NCI-H460 (cell line): ENCODE measurements around the gene ATN1. TPM values are rescaled to one million over a fixed set of nuclear protein-coding genes. Genes with fewer than 3 reads are reported as not detected.

Experiments
- DNase-seq: peaks from one replicate; pipeline ENCODE4 v3.0.0-alpha.2; 2016; ENCODE audit warnings: low read depth; ENCODE audit errors: extremely low read depth
- small RNA-seq, 2 experiments: library from RNA; depleted of rRNA; stranded (forward); fragments of <200 nt; gene quantifications; one replicate each; pipeline ENCODE3, GENCODE V24; 2014
- total RNA-seq: library from RNA; depleted of rRNA; stranded (reverse); fragments of >200 nt; shearing (Covaris generic); gene quantifications from 2 replicates; pipeline ENCODE4 v1.2.3, GENCODE V29; 2014; rRNA removed

ATN1 gene
- total RNA-seq, 1 experiment from 2014 or later = 6.6 TPM

DNA sequence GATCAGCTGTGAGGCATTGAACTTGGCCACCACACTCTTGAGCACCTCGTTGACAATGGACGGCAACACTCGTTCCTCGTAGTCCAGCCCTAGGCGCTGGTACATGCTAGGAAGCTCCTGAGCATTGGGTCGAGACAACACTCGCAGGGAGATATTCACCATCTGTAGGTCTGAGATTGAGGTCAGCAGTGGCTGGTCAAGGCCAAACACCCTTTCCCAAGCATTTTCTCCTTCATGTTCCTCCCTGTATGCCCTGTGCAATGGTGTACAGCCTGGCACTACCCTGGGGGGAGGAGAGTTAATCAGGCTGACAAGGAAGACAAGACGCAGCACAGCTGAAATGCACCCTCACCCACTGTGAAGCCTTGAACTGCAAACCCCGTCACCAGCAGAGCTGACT is 40.7 kb downstream of the ATN1 start:
- no peak for DNase-seq

DNA sequence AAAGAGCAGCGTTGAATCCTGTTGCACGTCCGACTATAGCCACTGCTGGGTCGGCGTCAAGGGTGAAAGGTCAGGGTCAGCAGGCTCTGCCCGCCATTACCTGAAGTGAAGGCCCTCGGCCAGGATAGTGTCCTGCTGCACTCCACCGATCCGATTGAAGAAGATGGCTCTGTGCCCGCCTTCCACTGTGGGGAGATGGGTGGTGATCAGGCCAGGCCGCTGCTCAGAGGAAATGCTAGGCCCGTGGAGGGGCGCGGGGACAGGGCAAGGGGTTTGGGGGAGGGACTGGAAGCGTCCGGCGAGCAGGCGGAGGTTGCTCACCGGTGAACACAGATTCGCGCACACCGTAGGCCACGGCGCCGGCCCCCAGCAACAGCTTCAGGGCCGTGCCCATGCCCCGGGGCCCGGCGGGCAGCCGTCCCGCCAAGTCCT is 42.4 kb downstream of the ATN1 start:
- no peak for DNase-seq

DNA sequence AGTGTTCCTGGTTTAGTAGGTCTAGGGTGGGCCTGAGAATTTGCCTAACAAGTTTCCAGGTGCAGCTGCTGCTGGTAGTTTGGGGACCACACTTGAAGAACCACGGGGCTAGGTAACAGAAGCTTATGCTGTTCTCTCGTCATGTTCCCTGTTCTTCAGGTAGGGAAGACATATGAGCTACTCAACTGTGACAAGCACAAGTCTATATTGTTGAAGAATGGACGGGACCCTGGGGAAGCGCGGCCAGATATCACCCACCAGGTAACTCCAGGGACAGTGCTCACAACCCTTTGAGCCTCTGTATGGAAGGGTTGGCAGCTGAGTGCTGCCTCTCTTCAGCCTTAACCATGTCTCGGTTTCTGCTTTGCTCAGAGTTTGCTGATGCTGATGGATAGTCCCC is 46.4 kb downstream of the ATN1 start:
- DNase-seq = no peak

DNA sequence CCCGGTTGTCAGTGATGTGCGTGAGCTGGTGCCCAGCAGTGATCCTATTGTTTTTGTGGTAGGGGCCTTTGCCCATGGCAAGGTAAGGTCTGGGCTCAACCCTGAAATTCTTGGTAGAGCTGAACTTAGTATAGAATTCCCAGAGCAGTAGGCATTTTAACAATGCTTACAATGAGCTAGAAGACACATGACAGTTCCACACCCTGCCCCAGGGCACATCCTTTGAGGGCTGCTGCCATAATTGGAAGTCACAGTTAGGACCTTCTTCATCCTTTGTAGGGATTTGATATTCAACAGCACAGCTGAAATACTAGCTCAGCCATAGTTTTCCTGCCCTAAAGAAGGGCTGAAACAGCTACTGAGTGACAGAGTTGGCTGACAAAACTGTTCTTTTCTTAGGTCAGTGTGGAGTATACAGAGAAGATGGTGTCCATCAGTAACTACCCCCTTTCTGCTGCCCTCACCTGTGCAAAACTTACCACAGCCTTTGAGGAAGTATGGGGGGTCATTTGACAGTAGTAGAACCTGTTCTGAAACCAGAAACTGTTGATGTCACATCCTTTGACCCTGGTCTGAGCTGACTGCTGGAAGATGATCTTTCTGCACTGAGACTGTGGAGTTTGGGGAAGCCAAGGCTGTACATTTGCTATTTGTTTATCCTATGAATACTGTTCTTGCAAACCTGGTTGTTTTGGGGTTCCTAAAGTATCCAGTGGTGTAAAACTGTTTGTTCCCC is 47.7 kb downstream of the ATN1 start:
- DNase-seq = no peak

DNA sequence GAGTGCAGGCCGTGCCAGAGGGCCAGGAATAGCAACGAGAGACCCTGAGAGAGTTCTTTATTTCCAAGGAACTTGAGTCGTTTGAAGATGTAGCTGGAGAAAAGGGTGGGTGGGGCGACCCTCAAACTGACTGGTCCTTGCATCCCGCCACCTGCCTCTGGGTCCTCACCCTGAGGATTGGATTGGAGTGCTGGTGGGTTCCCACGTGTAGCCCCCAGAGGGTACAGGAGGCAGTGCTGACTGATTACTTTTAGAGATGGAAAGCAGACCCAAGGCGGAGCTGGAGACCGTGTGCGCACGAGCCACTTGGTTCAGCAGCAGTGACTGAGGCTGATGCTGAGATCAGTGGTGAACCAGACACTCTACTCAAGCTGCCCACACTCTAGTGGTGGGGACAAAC is 49.9 kb downstream of the ATN1 start:
- DNase-seq = no peak

DNA sequence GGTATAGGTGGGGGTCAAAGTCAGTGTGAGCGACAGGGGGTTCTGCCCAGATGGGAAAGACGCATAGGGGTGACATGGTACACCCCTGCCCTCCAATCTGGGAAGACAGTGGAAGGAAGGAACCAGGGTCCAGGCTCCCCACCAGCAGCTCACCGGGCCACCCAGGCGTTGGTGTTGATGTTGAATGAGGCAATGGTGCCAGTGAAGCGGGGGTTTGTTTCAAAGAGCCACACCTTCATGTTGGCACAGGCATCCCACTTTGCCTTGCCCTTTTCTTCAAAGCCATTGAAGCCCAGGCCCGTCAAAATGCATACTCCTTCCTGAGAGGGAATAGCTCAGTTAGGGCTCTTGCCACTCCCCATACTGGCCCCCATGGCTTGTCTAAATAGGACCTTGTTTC is 50.4 kb downstream of the ATN1 start:
- no peak for DNase-seq

DNA sequence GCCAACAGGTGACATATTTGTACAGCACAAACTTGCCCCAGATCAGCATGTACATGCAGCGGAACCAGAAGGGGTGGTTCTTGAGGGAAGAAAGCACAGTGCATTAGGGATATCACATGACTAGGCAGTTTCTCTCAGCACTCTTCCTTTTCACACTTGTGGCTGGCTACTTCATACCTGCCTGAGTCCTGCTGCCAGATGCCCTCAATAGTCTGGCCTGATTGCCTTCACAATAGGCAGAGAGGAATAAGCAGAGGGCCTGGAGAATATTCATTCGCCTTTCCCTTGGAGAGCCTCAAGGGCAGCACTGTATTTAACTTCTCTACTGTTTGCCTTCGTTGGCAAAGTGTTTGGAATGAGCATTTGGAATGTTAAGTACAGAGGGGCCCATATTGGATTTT is 50.9 kb downstream of the ATN1 start:
- DNase-seq = no peak

DNA sequence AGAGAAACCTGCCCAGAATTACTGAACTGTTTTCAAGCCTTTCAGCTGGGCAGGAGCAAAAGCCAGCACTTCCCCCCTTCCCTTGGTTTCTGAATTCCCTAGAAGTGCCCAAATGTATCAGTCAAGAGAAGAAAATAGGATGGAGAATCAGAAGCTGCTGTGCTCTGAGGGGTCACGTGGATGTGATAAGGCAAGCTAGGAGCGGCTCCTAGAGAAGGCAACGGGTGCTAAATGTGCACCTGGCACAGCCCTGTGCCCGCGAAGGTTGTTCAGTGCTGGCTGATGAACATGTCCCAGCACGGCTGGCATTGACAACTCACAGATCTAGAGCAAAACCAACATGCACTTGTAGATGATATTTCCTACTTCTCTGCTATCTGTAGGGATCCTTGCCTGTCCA is 51.3 kb downstream of the ATN1 start:
- DNase-seq = no peak

DNA sequence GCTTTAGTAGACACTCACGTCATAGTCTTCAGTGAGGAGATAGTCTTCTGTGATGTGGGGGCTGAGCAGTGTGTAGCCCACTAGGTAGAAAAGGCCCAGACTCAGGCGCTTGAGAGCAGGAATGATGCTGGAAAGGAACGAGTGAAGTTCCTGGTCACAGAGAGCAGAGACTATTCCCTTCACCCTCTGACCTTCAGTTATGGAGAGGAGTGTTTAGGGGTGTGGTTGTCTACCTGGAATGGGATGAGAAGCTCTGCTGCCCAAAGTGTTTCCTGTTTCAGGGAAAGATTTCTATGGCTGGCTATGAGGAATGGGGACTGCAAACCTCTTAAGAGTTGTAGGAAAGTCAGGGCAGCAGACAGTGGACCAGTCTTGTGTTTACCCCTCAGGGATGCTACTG is 51.7 kb downstream of the ATN1 start:
- DNase-seq = no peak

DNA sequence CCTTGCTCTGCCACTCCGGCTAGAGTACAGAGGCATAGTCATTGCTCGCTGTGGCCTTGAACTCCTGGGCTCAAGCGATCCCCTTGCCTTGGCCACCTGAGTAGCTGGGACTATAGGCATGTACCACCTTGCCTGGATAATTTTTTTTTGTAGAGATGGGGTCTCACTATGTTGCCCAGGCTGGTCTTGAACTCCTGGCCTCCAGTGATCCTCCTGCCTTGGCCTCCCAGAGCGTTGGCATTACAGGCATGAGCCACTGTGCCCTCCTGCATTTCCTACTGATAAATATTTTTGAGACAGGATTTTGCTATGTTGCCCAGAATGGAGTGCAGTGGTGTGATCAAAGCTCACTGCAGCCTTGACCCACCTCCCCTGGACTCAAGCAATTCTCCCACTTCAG is 52.3 kb downstream of the ATN1 start:
- no peak for DNase-seq

DNA sequence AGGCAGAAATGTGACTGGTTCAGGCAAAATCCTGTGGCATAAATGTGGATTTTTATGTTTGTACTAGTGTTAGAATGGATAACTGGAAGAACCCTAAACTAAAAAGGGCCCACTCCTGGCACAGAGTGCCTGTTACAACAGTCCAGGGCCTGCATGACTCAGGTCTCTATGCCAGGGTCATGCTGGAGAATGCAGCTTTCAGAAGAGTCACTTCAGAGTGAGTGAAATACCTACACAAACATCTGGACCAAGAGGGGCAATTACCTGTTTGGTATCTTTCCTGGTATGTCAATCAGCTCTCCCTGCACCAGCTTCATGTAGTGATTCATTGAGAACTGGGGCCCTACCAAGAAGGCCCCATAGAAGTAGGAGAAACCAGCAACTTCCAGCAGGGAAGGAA is 53.0 kb downstream of the ATN1 start:
- no peak for DNase-seq

DNA sequence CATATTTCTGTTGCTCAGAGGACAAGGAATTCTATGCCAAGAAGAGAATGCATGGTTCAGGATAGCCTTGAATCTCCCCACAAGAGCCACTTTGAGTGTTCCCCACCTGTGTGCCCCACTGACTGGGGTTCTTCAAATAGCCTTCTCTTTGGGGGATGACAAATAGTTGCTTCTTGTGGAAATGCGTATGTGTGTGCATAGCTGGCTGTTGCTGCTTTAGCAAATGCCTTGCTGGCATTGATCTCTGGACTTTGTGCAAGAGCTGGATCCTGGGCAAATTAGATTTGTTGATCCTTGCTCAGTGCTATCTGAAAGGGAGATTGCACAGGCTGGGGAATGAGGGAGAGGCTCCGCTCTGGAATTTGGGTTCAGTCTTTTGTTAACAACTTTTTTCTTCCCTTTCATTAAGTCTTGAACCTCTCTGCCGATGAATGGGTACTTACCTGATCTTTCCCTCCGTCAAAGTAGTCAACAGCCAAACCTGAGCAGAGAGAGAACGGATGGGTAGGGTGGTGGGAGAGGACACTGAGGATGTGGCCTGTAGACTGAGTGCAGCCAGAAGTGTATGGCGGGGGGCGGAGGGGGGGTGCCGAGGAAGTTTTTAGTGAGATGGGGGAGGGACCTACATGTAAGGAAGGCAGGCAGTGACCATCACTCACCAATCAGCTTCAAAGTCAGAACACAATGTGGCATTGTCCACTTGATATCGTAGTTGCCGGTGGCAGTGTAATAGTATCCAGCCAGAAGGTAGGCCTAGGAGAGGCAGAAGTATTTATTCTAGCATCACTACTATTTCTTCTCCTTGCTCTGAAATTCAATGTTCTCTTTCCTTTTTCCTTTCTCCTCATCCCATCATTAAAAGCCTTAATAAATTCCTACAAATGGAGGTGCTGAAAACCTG is 53.6 kb downstream of the ATN1 start:
- DNase-seq = no peak

DNA sequence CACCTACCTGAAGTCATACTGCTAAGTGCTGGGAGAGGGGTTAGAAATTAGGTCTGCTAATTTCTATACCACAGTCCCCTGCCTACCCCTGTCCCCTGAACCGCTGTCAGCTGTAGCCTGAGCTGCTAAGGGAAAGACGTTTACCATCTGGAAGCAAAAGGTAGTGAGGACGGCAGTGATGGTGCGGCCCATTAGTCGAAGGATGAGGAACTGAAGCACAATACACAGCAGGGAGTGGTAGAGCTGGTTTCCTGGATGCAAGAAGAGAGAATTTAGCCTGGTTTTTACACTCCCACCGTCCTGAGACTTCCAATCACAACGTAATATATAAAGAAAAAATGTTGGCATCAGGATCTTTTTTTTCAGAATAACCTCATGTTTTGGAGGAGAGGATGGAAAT is 54.8 kb downstream of the ATN1 start:
- no peak for DNase-seq

DNA sequence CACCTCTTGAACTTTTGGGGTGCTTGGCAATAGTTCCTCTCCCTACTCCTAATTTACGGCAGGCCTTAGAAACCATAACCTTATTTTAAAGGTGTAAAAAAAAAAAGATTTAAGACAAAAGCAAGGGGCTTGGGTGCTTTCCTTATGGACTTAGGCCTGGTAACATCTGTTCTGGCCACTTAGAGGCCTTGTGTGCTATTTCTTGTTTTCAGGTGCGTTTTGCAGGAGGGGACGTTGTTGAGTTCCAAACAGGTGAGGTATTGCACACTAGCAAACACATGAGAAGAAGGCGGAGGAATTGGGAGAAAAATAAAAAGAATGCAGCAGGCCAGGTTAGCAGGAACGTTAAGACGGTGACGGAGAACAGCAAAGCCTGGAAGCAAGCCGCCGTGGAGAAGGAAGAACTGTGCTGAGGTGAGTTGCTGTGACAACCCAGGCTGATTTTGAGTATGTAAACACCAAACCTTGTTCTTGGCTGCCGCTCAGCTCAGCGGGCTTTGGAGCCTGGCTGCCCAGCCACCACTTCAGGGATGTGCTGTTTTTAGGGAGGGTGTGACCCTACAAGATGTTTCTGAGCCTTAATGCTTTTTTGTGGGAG is 60.3 kb downstream of the ATN1 start:
- no peak for DNase-seq

Small RNA genes within 50 kb of the gene (small RNA-seq; reads per million reads assigned to genes)
- 3.3 to 130 reads per million in 2 experiments for gene MIR141
- gene MIR200C = 0.12 to 2.1 reads per million in 2 experiments
- gene RNU7-1 = 0 reads per million in 2 experiments
- gene SCARNA12 = 0.76 to 2.1 reads per million in 2 experiments

Other genes starting within 250 kb of the ATN1 start
- gene ZNF384, start 238.6 kb upstream of the ATN1 start, total RNA-seq = 14.7 and 18.9 TPM in 2 replicates
- gene PIANP, start 227.1 kb upstream of the ATN1 start, total RNA-seq = not detected in 2 replicates
- gene COPS7A, start 203.9 kb upstream of the ATN1 start, total RNA-seq = 75.2 and 77.1 TPM in 2 replicates
- 96.3 and 98.8 TPM in 2 replicates for gene MLF2, start 174.8 kb upstream of the ATN1 start, total RNA-seq
- 116 and 158 TPM in 2 replicates for gene PTMS, start 161.6 kb upstream of the ATN1 start, total RNA-seq
- gene LAG3, start 155.4 kb upstream of the ATN1 start, total RNA-seq = 0.25 TPM in 1 of 2 replicates, not detected in the other
- gene CD4, start 138.4 kb upstream of the ATN1 start, total RNA-seq = not detected in 2 replicates
- 0.61 and 0.94 TPM in 2 replicates for gene GPR162, start 106.1 kb upstream of the ATN1 start, total RNA-seq
- 16.4 and 16.8 TPM in 2 replicates for gene P3H3, start 99.6 kb upstream of the ATN1 start, total RNA-seq
- 1.5 and 2.3 TPM in 2 replicates for gene GNB3, start 87.0 kb upstream of the ATN1 start, total RNA-seq
- gene CDCA3, start 76.7 kb upstream of the ATN1 start, total RNA-seq = 31.6 and 33.4 TPM in 2 replicates
- 30.7 and 33.5 TPM in 2 replicates for gene USP5, start 75.8 kb upstream of the ATN1 start, total RNA-seq
- 885 and 1,221 TPM in 2 replicates for gene TPI1, start 60.4 kb upstream of the ATN1 start, total RNA-seq
- gene SPSB2, start 54.7 kb upstream of the ATN1 start, total RNA-seq = 8.1 and 9.1 TPM in 2 replicates
- 11.9 and 12.7 TPM in 2 replicates for gene LRRC23, start 23.1 kb upstream of the ATN1 start, total RNA-seq
- 12.4 and 13.2 TPM in 2 replicates for gene ENO2, start 13.4 kb upstream of the ATN1 start, total RNA-seq
- gene RNU7-1, start 15.9 kb downstream of the ATN1 start, total RNA-seq = not detected in 2 replicates
- 127 and 130 TPM in 2 replicates for gene C12orf57, start 16.1 kb downstream of the ATN1 start, total RNA-seq
- gene PTPN6, start 23.4 kb downstream of the ATN1 start, total RNA-seq = 3.4 and 5.4 TPM in 2 replicates
- gene PHB2, start 42.7 kb downstream of the ATN1 start, total RNA-seq = 277 and 299 TPM in 2 replicates
- 47.5 and 52.5 TPM in 2 replicates for gene EMG1, start 43.0 kb downstream of the ATN1 start, total RNA-seq
- gene LPCAT3, start 90.5 kb downstream of the ATN1 start, total RNA-seq = 9.3 and 10.6 TPM in 2 replicates
- 21.1 and 21.9 TPM in 2 replicates for gene C1S, start 132.8 kb downstream of the ATN1 start, total RNA-seq
- 2.6 and 3.5 TPM in 2 replicates for gene C1R, start 164.5 kb downstream of the ATN1 start, total RNA-seq
- gene C1RL, start 181.3 kb downstream of the ATN1 start, total RNA-seq = 5.1 and 6.4 TPM in 2 replicates
- gene RBP5, start 200.9 kb downstream of the ATN1 start, total RNA-seq = not detected in 2 replicates
- gene CLSTN3, start 202.4 kb downstream of the ATN1 start, total RNA-seq = 5.2 and 6.4 TPM in 2 replicates